ENCODE data around the gene DAND5.

- TF ChIP-seq TAF1 (IDR thresholded peaks at IDR 0.05; ENCODE audit: borderline replicate concordance, low read depth, low read length) (no peak), POLR2AphosphoS5 (IDR thresholded peaks at IDR 0.05; ENCODE audit: low read depth, low read length) (no peak)
These were observed 18.4 kb downstream of the DAND5 start for GRCh38 chr19:12987781-12988180.

Measured in GM12892 (cell line).